Testis (tissue), 2 donors: ENCODE data around the gene MRPL51.

Experiments
- POLR2A ChIP-seq: fragments of 450-650 bp; IDR thresholded peaks from one replicate; pipeline ENCODE4 v1.6.1; 2017; ENCODE audit warnings: antibody characterized with exemption, mild to moderate bottlenecking, moderate library complexity
- TF ChIP-seq, protein P1 (sequence below), 3 experiments: fragments of 450-650 bp in 2 of 3; fragments of 200-600 bp in 1 of 3; sonication (generic) in 1 of 3; IDR thresholded peaks; one replicate each; pipeline ENCODE4 v1.5.1; 2016 to 2019; ENCODE audit warnings: antibody characterized with exemption in 3 of 3, mild to moderate bottlenecking in 2 of 3, moderate library complexity in 1 of 3

- TF ChIP-seq POLR2A = no peak
- TF ChIP-seq, protein P1, sequence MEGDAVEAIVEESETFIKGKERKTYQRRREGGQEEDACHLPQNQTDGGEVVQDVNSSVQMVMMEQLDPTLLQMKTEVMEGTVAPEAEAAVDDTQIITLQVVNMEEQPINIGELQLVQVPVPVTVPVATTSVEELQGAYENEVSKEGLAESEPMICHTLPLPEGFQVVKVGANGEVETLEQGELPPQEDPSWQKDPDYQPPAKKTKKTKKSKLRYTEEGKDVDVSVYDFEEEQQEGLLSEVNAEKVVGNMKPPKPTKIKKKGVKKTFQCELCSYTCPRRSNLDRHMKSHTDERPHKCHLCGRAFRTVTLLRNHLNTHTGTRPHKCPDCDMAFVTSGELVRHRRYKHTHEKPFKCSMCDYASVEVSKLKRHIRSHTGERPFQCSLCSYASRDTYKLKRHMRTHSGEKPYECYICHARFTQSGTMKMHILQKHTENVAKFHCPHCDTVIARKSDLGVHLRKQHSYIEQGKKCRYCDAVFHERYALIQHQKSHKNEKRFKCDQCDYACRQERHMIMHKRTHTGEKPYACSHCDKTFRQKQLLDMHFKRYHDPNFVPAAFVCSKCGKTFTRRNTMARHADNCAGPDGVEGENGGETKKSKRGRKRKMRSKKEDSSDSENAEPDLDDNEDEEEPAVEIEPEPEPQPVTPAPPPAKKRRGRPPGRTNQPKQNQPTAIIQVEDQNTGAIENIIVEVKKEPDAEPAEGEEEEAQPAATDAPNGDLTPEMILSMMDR (IDR thresholded peaks at IDR 0.05) = no peak
Measured at GRCh38 chr12:6534695-6534944, 41.6 kb upstream of the MRPL51 start.
